Stomach (tissue), 9 donors: ENCODE data around the gene ARHGAP24. TPM values are rescaled to one million over a fixed set of nuclear protein-coding genes. Genes with fewer than 3 reads are reported as not detected.

ENCODE experiments used
- DNase-seq, 2 donors: peaks; one replicate each; pipeline versions ENCODE4 v3.0.0 to v3.0.0-alpha.2; 2013 to 2019
- H3K27ac ChIP-seq, 5 donors: fragments of 200-600 bp in 4 of 5; sonication (generic) in 4 of 5; one replicate each; pipeline ENCODE4 v1.5.1; 2013 to 2019; ENCODE audit warnings: mild to moderate bottlenecking in 1 of 5, moderate library complexity in 1 of 5
- H3K27me3 ChIP-seq, 3 donors: fragments of 200-600 bp; sonication (generic); one replicate each; pipeline ENCODE4 v1.5.1; 2017 to 2019; ENCODE audit warnings: mixed run types in 1 of 3
- H3K36me3 ChIP-seq, 4 donors: fragments of 200-600 bp; sonication (generic); 1 replicate in 3 of 4; 2 replicates in 1 of 4; pipeline ENCODE4 v1.5.1; 2016 to 2019
- H3K4me1 ChIP-seq, 4 donors: fragments of 200-600 bp; sonication (generic); one replicate each; pipeline ENCODE4 v1.5.1; 2016 to 2019
- H3K4me3 ChIP-seq, 4 donors: fragments of 200-600 bp; sonication (generic) in 3 of 4; one replicate each; pipeline ENCODE4 v1.5.1; 2016 to 2019; ENCODE audit warnings: mild to moderate bottlenecking in 1 of 4
- H3K9me3 ChIP-seq, 4 donors: fragments of 200-600 bp; sonication (generic); one replicate each; pipeline ENCODE4 v1.5.1; 2016 to 2019
- EP300 ChIP-seq: sonication (generic); formaldehyde crosslinking; IDR thresholded peaks from one replicate; pipeline ENCODE4 v1.6.1; 2017; ENCODE audit warnings: antibody characterized with exemption
- POLR2A ChIP-seq, 4 donors: fragments of 450-650 bp; IDR thresholded peaks; one replicate each; pipeline ENCODE4 v1.6.1; 2016; ENCODE audit warnings: antibody characterized with exemption in 4 of 4, control low read depth in 2 of 4, mild to moderate bottlenecking in 1 of 4, moderate library complexity in 1 of 4
- POLR2AphosphoS5 ChIP-seq, 3 donors: sonication (generic); formaldehyde crosslinking; IDR thresholded peaks; one replicate each; pipeline ENCODE4 v1.6.1; 2016; ENCODE audit warnings: antibody characterized with exemption in 3 of 3
- WGBS, 5 donors: extraction: QIAGEN DNeasy Blood & Tissue Kit in 3 of 5; methylation state at CpG; one replicate each; pipeline versions ENCODE4 v1.1.5 to v1.1.7; 2013 to 2018; 5-methylcytosine and 5-hydroxymethylcytosine counted together
- intact Hi-C: fragments of 100-400 bp; cut with DNase I; formaldehyde crosslinking; loops from one replicate; pipeline ENCODE4 v1.15.1; 2023; ENCODE audit warnings: low total_unique reads
- polyA plus RNA-seq, 3 donors: library from polyadenylated mRNA; stranded (reverse); fragments of 200-250 nt; gene quantifications; one replicate each; pipeline ENCODE4 v1.2.3, GENCODE V29; 2013
- total RNA-seq, 5 donors: library from RNA; depleted of rRNA; stranded (reverse); fragments of >200 nt; gene quantifications; one replicate each; pipeline versions ENCODE4 v1.1.0 to v1.2.3, GENCODE V29; 2014 to 2016
- TF ChIP-seq, protein P1 (sequence below), 7 experiments: fragments of 450-650 bp in 4 of 7; fragments of 200-600 bp in 3 of 7; sonication (generic) in 3 of 7; IDR thresholded peaks; one replicate each; pipeline ENCODE4 v1.5.1; 2016 to 2019; ENCODE audit warnings: antibody characterized with exemption in 7 of 7, control low read depth in 2 of 7, mild to moderate bottlenecking in 1 of 7
- donor health status: healthy with polysubstance abuse.
- donor health status: Bipolar disorder and iron deficiency.
- donor health status: healthy.

ARHGAP24 gene
- total and polyA plus RNA-seq, 8 donors: 6.4 to 152 (median 33.5) TPM

DNA sequence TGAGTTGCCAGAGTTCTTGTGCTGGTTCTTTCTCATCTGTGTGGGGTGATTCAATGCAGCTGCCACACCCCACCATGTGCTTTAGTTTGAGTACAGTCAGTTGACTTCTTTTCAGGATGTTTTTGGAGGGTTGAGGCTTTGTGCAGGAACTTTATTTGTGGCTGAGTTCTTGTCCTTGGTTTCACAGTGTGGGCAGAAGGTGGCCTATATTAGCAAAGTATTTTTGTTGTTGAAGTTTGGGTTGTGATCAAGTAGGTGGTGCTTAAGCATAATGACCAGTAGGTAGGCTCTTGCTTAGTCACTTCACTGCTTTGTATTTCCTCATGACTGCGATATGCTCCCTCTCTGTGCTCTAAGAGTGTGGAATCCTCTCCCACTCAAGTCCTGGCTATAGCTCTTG is 80.3 kb downstream of the ARHGAP24 start:
- Histone ChIP-seq H3K27ac (no peak overlapping the region), H3K4me1 (no peaks in the 10 kb centered on the region), H3K36me3 (no peaks in the 10 kb centered on the region), H3K27me3 (no peaks in the 10 kb centered on the region), H3K9me3 (peaks cover 0 to 13% (median 8%) of the 10 kb centered on the region in 4 donors), H3K4me3 (no peak overlapping the region)
- DNase-seq: no peak
- TF ChIP-seq EP300 (no peak), POLR2AphosphoS5 (IDR thresholded peaks at IDR 0.05) (no peak), POLR2A (IDR thresholded peaks at IDR 0.05) (no peak)
- TF ChIP-seq, protein P1, sequence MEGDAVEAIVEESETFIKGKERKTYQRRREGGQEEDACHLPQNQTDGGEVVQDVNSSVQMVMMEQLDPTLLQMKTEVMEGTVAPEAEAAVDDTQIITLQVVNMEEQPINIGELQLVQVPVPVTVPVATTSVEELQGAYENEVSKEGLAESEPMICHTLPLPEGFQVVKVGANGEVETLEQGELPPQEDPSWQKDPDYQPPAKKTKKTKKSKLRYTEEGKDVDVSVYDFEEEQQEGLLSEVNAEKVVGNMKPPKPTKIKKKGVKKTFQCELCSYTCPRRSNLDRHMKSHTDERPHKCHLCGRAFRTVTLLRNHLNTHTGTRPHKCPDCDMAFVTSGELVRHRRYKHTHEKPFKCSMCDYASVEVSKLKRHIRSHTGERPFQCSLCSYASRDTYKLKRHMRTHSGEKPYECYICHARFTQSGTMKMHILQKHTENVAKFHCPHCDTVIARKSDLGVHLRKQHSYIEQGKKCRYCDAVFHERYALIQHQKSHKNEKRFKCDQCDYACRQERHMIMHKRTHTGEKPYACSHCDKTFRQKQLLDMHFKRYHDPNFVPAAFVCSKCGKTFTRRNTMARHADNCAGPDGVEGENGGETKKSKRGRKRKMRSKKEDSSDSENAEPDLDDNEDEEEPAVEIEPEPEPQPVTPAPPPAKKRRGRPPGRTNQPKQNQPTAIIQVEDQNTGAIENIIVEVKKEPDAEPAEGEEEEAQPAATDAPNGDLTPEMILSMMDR (IDR thresholded peaks at IDR 0.05): no peak
- 80 to 100% (median 89%) methylated on average over 1 of the region's 1 CpG for WGBS, 5 donors
- intact Hi-C loops: no loop called here

DNA sequence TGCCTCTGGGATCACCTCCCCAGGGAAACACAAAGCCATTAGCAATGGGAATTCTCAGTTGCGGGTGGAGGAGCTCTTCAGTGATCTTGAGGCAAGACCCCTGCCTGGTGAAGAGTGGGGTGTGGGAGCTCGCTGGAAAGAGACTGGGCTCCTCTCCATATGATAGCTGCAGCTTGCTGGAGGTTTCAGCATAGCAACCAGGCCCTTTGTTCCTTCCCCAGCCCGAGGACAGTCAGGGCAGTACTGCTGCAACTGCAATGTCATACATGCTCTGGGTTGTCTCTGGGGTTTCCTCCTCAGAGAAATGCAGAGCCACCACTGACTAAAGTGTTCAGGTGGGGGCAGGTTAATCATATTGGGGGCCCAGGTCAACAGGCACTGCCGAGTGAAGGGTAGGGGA is 81.3 kb downstream of the ARHGAP24 start:
- 73 to 86% (median 80%) methylated on average over 3 to 4 of the region's 4 CpGs for WGBS, 5 donors
- no peaks in the 10 kb centered on the region for H3K4me1 ChIP-seq
- H3K4me3 ChIP-seq: no peak overlapping the region
- TF ChIP-seq POLR2A (IDR thresholded peaks at IDR 0.05): no peak
- TF ChIP-seq POLR2AphosphoS5 (IDR thresholded peaks at IDR 0.05): no peak
- TF ChIP-seq EP300: no peak
- TF ChIP-seq, protein P1 (IDR thresholded peaks at IDR 0.05): no peak
- intact Hi-C loops: no loop called here
- no peak overlapping the region for H3K27ac ChIP-seq
- H3K36me3 ChIP-seq: no peaks in the 10 kb centered on the region
- no peaks in the 10 kb centered on the region for H3K27me3 ChIP-seq
- H3K9me3 ChIP-seq: peaks cover 0 to 13% (median 8%) of the 10 kb centered on the region in 4 donors
- no peak for DNase-seq

- Histone ChIP-seq H3K4me3 (no peak overlapping the region), H3K36me3 (no peaks in the 10 kb centered on the region), H3K27ac (no peak overlapping the region), H3K27me3 (no peaks in the 10 kb centered on the region), H3K9me3 (peaks cover 0 to 13% (median 8%) of the 10 kb centered on the region in 4 donors), H3K4me1 (no peaks in the 10 kb centered on the region)
- 70 to 83% (median 76%) methylated on average over 5 to 6 of the region's 6 CpGs for WGBS, 5 donors
- DNase-seq: peak in 1 of 2 donors; percentile 8
- TF ChIP-seq POLR2AphosphoS5 (IDR thresholded peaks at IDR 0.05) (no peak), EP300 (no peak), POLR2A (IDR thresholded peaks at IDR 0.05) (no peak)
- TF ChIP-seq, protein P1 (IDR thresholded peaks at IDR 0.05): no peak
- intact Hi-C loops: no loop called here
Observed at GRCh38 chr4:85557016-85557901, 82.3 kb downstream of the ARHGAP24 start.

DNA sequence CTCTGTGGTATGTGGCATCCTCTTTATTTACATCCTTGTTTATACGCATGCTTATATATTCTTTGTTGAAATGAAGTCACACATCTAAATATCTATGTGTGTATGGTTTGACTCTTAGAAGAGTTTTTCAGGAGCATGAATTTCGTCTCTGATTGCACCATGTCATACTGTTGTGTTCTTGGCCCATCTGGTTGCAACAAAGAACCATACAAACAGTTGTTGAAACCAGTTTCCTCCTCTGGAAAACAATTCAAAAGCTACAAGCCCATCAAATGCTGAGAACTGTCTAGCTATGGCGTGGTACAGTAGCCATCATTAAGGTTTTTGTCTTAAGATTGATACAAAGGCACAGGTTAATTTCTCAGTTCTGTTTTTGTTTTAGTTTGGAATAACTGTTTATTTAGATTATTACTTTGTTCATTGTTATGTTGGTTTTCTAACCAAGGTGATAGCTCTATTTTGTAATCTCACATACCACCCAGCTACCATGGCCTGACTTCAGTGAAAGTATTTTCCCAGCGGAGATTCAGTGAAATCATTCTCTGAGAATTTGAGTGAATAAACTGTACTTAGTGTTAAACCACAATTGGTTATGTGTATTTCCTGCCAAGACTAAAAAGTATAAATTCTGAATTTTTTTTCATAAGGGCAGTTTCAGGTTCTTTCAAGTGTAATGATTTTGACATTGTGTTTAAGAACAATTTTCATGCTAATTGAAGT is 91.0 kb downstream of the ARHGAP24 start:
- no peak for DNase-seq
- no peaks in the 10 kb centered on the region for H3K4me1 ChIP-seq
- no peak overlapping the region for H3K27ac ChIP-seq
- TF ChIP-seq POLR2AphosphoS5 (IDR thresholded peaks at IDR 0.05): no peak
- TF ChIP-seq POLR2A (IDR thresholded peaks at IDR 0.05): no peak
- TF ChIP-seq, protein P1 (IDR thresholded peaks at IDR 0.05): no peak
- no peak for TF ChIP-seq EP300
- H3K36me3 ChIP-seq: peaks cover 0 to 2% (median 0%) of the 10 kb centered on the region in 4 donors
- intact Hi-C loops: no loop called here
- 84 to 90% (median 89%) methylated on average over 4 of the region's 4 CpGs for WGBS, 5 donors
- H3K27me3 ChIP-seq: no peaks in the 10 kb centered on the region
- peaks cover 0 to 9% (median 6%) of the 10 kb centered on the region in 4 donors for H3K9me3 ChIP-seq
- H3K4me3 ChIP-seq: no peak overlapping the region
